Skin of body (tissue), 2 donors: ENCODE data around the gene IFITM1. TPM values are rescaled to one million over a fixed set of nuclear protein-coding genes. Genes with fewer than 3 reads are reported as not detected.
"Not testable (repeated sequence)": the region's sequence is repeated elsewhere in the genome, so short reads cannot be mapped to it uniquely, and the experiment has no call there.

Experiments
- DNase-seq: peaks from one replicate; lab custom pipeline; 2025; lab: John Stamatoyannopoulos, UW
- total RNA-seq: library from RNA; depleted of rRNA; stranded (reverse); fragments of >200 nt; gene quantifications from one replicate; pipeline ENCODE4 v1.2.3, GENCODE V29; 2014

Gene IFITM1
- total RNA-seq, 1 donor from 2014 or later = 17.0 TPM

DNA sequence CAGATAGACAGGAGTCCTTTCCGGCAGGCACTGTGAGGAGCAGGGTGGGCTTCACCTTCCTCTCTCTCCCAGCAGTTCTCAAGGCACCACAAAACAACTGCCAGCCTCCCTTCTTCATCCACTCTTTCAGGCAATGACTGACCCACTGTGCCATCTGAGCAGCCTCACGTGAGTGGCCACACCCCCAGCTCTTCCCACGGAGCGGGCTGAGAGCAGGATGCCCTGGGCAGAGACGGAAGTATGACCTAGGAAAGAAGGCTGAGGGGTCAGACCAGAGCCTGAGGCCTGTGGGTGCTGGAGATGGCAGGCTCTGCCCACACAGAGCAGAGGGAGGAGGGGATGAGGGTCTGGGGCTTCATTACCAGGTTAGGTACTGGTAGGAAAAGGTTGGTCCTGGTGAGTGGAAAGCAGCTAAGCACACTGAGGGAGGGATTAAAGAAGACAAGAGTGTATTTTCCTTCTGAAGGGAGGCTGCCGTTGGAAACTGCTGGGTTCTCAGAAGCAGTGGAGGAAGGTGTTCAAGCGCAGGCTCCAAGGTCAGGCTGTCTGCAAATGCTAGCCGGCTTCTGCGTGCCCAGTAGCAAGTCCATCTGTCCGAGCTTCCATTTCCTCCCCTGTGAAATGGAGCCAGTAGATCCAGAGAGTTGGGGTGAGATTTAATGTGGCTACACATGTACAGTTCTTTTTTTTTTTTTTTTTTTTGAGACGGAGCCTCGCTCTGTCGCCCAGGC lies 31.0 kb upstream of the IFITM1 start:
- DNase-seq = no peak

- no peak for DNase-seq
Measured at GRCh38 chr11:283405-284104, 30.3 kb upstream of the IFITM1 start.

GRCh38 chr11:284105-285020 lies 29.5 kb upstream of the IFITM1 start:
- no peak for DNase-seq

DNA sequence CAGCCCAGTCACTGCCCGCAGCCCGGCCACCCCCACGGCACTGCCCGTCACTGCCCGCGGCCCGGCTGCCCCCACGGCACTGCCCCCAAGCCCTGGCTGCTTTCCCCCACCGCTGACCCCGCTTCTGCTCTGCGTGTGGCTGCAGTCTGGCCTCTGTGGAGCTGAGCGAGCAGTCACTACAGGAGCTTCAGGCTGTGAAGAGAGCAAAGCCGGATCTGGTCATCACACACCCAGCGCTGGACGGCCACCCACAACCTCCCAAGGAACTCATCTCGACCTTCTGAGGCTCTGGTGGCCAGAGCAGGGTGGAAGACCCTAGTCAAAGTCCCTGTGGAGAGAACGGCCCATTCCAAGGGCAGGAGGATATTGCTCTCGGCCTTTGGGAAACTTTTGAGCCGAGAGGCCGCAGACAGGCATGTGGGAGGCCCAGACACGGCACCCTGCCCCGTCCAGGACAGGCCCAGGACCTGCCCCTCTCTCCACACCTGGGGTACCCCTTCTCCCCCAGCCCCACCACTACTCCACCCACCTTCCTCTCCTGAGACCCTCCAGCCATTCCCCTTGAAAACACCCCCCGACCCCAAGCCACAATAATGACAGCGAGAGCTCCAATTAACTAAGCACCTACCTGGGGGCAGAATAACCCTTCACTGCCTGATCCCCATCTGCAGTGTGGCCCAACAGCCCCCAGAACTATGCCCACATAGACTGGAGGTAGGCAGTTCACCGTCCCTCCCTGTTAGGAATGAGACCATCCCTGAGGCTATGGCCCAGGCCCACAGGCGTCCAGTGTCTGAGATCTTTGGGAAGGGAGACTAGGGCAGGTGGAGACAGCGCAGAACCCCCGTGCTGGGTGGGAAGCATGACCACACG lies 28.6 kb upstream of the IFITM1 start:
- DNase-seq = no peak

GRCh38 chr11:285894-286220 lies 28.0 kb upstream of the IFITM1 start:
- DNase-seq = no peak

DNA sequence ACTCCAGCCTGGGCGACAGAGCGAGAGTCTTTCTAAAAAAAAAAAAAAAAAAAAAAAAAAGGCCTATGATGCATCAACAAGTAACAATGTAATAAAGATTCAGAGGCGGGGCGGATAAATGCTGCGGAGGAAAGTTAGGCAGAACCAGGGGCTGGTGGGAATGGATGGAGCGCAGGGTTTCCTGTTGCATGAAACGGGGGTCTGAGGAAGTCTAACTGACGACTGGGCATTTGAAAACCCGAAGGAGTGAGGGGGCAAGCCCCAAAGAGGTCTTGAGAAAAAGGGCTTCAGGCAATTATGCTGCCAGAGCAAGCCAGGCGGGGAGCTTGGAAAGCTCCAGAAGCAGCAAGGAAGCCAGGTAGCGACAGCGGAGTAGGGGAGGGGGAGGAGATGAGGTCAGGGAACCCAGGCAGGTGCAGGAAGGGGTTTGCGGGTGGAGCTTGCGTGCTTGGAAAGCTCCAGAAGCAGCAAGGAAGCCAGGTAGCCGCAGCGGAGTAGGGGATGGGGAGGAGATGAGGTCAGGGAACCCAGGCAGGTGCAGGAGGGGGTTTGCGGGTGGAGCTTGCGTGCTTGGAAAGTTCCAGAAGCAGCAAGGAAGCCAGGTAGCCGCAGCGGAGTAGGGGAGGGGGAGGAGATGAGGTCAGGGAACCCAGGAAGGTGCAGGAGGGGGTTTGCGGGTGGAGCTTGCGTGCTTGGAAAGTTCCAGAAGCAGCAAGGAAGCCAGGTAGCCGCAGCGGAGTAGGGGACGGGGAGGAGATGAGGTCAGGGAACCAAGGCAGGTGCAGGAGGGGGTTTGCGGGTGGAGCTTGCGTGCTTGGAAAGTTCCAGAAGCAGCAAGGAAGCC lies 26.6 kb upstream of the IFITM1 start:
- not testable (repeated sequence) for DNase-seq

- no peak for DNase-seq
Measured at GRCh38 chr11:287821-288477, 25.9 kb upstream of the IFITM1 start.

GRCh38 chr11:288478-289397 lies 25.1 kb upstream of the IFITM1 start, which contains the start of gene PGGHG:
PGGHG (plus strand) TSS chr11:289126; CDS start chr11:289817, 691 bp downstream.
- no peak for DNase-seq

GRCh38 chr11:289398-289711 lies 24.5 kb upstream of the IFITM1 start:
- no peak for DNase-seq

- DNase-seq = no peak
Measured at GRCh38 chr11:289712-290620, 23.9 kb upstream of the IFITM1 start.

DNA sequence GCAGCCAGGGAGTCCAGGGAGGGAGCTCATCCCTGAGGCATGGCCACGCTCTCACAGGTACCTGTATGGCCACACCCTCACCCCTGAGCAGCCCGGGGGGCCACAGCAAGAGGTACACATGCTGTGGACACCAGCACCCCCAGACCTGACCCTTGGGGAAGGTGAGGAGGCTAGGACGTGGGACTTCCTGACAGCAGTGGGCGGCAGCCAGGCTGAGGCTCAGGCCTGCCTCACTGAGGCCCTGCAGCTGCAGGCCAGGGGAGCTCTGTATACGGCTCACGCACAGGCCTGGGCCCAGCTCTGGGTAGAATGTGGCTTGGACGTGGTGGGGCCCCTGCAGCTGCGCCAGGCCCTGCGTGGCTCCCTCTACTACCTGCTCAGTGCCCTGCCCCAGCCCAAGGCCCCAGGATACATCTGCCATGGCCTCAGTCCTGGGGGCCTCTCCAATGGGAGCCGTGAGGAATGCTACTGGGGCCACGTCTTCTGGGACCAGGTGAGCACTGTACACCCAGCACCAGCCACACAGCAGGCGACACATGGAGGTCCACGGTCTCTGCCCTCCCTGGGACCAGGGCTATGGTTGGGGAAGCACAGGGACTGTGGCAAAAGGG lies 23.1 kb upstream of the IFITM1 start:
- no peak for DNase-seq

- DNase-seq = no peak
Measured at GRCh38 chr11:291281-292210, 22.3 kb upstream of the IFITM1 start.

- no peak for DNase-seq
Measured at GRCh38 chr11:292211-293121, 21.4 kb upstream of the IFITM1 start.

DNA sequence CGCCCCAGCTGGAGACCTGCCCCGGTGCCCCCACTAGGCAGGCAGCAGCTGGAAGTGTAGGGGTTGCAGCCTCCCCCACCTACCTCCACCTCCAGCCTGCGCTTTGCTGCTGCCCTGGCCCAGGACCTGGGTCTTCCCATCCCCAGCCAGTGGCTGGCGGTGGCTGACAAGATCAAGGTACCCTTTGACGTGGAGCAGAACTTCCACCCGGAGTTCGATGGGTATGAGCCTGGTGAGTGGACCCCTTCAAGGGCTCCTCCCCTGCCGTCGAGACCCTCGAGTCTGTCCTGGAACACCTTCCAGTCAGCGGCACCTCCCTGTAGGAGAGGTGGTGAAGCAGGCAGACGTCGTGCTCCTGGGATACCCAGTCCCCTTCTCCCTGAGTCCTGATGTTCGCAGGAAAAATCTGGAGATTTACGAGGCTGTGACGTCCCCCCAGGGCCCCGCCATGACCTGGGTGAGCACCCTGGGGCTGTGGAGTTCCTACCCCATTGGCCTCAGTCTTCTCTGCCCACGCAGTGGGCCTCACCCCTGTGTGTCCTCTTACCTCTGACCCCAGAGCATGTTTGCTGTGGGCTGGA lies 20.5 kb upstream of the IFITM1 start:
- no peak for DNase-seq
